ENCODE results near the gene OR10A2.
"Not testable (repeated sequence)": the region's sequence is repeated elsewhere in the genome, so short reads cannot be mapped to it uniquely, and the experiment has no call there.

OR10A2 gene

DNA sequence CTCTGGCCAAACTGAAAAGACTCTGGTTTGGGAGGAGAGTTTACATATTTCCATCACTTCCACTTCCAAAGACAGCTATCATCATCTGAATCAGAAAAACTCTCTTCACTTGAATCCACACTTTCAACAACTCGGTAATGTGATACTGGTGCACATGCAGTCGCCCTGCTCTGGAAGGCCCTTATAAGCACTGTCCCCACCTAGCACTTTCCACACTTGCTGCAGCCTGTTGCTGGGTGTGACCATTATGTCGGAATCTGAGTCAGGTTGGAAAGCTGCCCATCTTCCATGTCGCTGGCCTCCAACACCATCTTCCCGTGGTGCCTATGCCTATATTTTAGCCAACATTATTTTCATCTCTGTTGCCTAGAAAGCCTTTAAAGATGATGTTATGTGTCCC is 18.5 kb upstream of the OR10A2 start:
- no peaks in the 10 kb centered on the region for H3K9me3 ChIP-seq (ENCODE audit: control insufficient read depth in 2 of 2, low read length in 2 of 2)
- no peak overlapping the region for H3K9ac ChIP-seq (ENCODE audit: low read length in 2 of 2)
- H3K4me3 ChIP-seq (ENCODE audit: low read length in 2 of 2): no peak overlapping the region
- H3K27ac ChIP-seq (ENCODE audit: low read length): no peak overlapping the region
- no peaks in the 10 kb centered on the region for H3K27me3 ChIP-seq (ENCODE audit: control insufficient read depth in 1 of 2, insufficient read depth in 2 of 2, low read length in 2 of 2)
- no peaks in the 10 kb centered on the region for H3K36me3 ChIP-seq (ENCODE audit: control insufficient read depth in 2 of 2, insufficient read depth in 2 of 2, low read length in 2 of 2)
- H3K4me1 ChIP-seq (ENCODE audit: control insufficient read depth, insufficient read depth, low read length): no peaks in the 10 kb centered on the region

DNA sequence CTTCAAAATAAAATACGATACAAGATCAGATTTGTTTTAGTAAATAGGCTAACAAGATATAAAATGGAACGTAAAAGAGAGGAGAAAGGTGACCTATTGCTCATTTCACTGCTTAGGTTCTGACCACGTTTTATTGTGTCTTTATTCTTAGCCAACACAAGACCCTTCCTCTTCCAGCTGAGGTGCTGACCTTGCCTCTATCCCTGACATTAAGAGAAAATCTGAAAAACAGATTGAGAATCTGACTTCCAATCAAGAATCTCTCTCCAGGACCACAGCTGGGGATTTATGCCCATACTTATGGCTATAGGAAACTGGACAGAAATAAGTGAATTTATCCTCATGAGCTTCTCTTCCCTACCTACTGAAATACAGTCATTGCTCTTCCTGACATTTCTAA is 17.5 kb upstream of the OR10A2 start, which contains the start of gene OR10A5:
Gene OR10A5 (plus strand): TSS at position 301 of the 400 bp plus-strand sequence. CDS start 0 bp downstream, at position 301.
- no peaks in the 10 kb centered on the region for H3K9me3 ChIP-seq (ENCODE audit: control insufficient read depth in 2 of 2, low read length in 2 of 2)
- no peaks in the 10 kb centered on the region for H3K4me1 ChIP-seq (ENCODE audit: control insufficient read depth, insufficient read depth, low read length)
- H3K27ac ChIP-seq (ENCODE audit: low read length): no peak within 1 kb of the TSS
- H3K4me3 ChIP-seq (ENCODE audit: low read length in 2 of 2): no peak within 1 kb of the TSS
- no peaks in the 10 kb centered on the region for H3K27me3 ChIP-seq (ENCODE audit: control insufficient read depth in 1 of 2, insufficient read depth in 2 of 2, low read length in 2 of 2)
- H3K36me3 ChIP-seq (ENCODE audit: control insufficient read depth in 2 of 2, insufficient read depth in 2 of 2, low read length in 2 of 2): no peaks in the 10 kb centered on the region
- H3K9ac ChIP-seq (ENCODE audit: low read length in 2 of 2): no peak within 1 kb of the TSS

DNA sequence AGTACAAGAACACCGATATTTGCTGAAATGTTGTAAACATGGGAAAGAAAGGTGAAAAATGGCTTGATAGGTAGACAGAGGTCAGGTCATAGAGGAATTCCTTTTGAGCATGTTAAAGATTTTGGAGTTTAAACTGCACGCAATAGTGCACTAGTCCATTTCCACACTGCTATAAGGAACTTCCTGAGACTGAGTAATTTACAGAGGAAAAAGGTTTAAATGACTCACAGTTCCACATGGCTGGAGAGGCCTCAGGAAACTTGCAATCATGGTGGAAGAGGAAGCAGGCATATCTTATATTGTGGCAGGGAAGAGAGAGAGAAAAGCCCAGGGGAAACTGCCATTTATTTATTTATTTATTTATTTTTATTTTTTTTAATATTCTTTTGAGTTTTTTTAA is 12.3 kb upstream of the OR10A2 start:
- H3K4me3 ChIP-seq (ENCODE audit: low read length in 2 of 2): no peak overlapping the region
- no peaks in the 10 kb centered on the region for H3K27me3 ChIP-seq (ENCODE audit: control insufficient read depth in 1 of 2, insufficient read depth in 2 of 2, low read length in 2 of 2)
- H3K9me3 ChIP-seq (ENCODE audit: control insufficient read depth in 2 of 2, low read length in 2 of 2): no peaks in the 10 kb centered on the region
- no peak overlapping the region for H3K9ac ChIP-seq (ENCODE audit: low read length in 2 of 2)
- H3K36me3 ChIP-seq (ENCODE audit: control insufficient read depth in 2 of 2, insufficient read depth in 2 of 2, low read length in 2 of 2): no peaks in the 10 kb centered on the region
- H3K4me1 ChIP-seq (ENCODE audit: control insufficient read depth, insufficient read depth, low read length): no peaks in the 10 kb centered on the region
- H3K27ac ChIP-seq (ENCODE audit: low read length): no peak overlapping the region

DNA sequence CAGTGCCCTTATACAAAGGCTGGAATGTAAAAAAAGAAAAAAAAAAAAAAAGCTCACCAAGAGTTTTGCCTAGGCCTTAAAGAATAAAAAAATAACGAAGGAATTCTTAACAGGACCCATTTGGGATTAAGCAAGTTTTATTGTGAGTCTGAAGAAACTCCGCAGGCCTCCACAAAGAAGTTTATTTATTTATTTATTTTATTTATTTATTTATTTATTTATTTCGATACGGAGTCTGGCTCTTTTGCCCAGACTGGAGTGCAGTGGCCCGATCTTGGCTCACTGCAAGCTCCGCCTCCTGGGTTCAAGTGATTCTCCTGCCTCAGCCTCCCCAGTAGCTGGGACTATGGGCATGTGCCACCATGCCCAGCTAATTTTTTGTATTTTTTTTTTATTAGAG is 8.1 kb upstream of the OR10A2 start:
- not testable (repeated sequence) for H3K4me3 ChIP-seq (ENCODE audit: low read length in 2 of 2); H3K27me3 ChIP-seq (ENCODE audit: control insufficient read depth in 1 of 2, insufficient read depth in 2 of 2, low read length in 2 of 2); H3K4me1 ChIP-seq (ENCODE audit: control insufficient read depth, insufficient read depth, low read length); H3K9me3 ChIP-seq (ENCODE audit: control insufficient read depth in 2 of 2, low read length in 2 of 2); H3K9ac ChIP-seq (ENCODE audit: low read length in 2 of 2); H3K36me3 ChIP-seq (ENCODE audit: control insufficient read depth in 2 of 2, insufficient read depth in 2 of 2, low read length in 2 of 2); H3K27ac ChIP-seq (ENCODE audit: low read length)

DNA sequence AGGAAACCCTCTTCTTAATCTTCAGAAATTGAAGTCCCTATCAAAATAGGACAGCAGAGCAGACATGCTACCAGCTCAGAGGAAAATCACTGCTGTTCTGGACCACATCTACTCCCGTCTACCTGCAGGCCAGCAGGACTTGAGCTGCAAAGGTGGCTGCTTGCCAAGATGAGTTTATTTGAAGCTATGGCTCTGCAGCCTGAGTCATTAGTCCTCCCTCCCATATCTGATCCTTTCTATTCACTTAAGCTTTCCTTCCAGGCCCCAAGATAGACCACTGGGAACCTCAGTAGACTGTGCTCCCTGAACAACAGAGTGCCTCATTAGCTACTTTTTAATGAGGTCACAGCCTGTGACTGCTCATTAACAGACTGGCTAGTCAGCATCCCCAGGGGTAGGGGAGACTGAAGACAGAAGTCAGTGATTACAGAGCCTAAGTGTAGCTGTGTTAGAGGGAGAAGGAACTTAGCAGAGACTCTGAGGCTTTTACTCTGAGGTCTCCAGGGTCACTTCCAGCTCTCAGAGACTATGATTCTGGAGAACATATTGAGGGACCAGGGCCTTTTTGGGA is 6.8 kb upstream of the OR10A2 start:
- H3K4me1 ChIP-seq (ENCODE audit: control insufficient read depth, insufficient read depth, low read length): no peaks in the 10 kb centered on the region

DNA sequence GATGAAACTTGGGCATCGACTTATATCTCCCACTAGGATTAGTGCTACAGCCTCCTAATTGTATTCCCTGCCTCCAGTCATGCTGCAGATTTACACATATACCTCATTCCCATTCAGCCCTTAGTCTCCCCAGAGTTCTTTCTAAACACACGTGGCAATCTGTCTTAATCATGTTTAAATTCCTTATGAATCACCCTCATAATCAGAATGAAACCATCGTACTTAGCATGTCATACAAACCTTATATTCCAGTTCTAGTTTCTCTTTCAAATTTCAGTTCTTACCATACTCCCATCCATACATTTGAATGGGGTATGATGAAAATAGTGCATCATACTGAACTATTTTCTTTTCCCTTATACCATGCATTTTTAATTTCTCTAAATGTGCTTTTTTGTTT is 6.0 kb upstream of the OR10A2 start:
- no peak overlapping the region for H3K9ac ChIP-seq (ENCODE audit: low read length in 2 of 2)
- no peak overlapping the region for H3K27ac ChIP-seq (ENCODE audit: low read length)
- no peak overlapping the region for H3K4me3 ChIP-seq (ENCODE audit: low read length in 2 of 2)
- H3K4me1 ChIP-seq (ENCODE audit: control insufficient read depth, insufficient read depth, low read length): no peaks in the 10 kb centered on the region
- H3K27me3 ChIP-seq (ENCODE audit: control insufficient read depth in 1 of 2, insufficient read depth in 2 of 2, low read length in 2 of 2): no peaks in the 10 kb centered on the region
- H3K9me3 ChIP-seq (ENCODE audit: control insufficient read depth in 2 of 2, low read length in 2 of 2): peaks cover 0 to 2% of the 10 kb centered on the region in 2 donors
- H3K36me3 ChIP-seq (ENCODE audit: control insufficient read depth in 2 of 2, insufficient read depth in 2 of 2, low read length in 2 of 2): no peaks in the 10 kb centered on the region

More for the DNA sequence above, 6.8 kb upstream of the OR10A2 start:
- no peaks in the 10 kb centered on the region for H3K36me3 ChIP-seq (ENCODE audit: control insufficient read depth in 2 of 2, insufficient read depth in 2 of 2, low read length in 2 of 2)
- H3K4me3 ChIP-seq (ENCODE audit: low read length in 2 of 2): no peak overlapping the region
- H3K27ac ChIP-seq (ENCODE audit: low read length): no peak overlapping the region
- H3K27me3 ChIP-seq (ENCODE audit: control insufficient read depth in 1 of 2, insufficient read depth in 2 of 2, low read length in 2 of 2): no peaks in the 10 kb centered on the region
- no peak overlapping the region for H3K9ac ChIP-seq (ENCODE audit: low read length in 2 of 2)
- peaks cover 0 to 2% of the 10 kb centered on the region in 2 donors for H3K9me3 ChIP-seq (ENCODE audit: control insufficient read depth in 2 of 2, low read length in 2 of 2)

DNA sequence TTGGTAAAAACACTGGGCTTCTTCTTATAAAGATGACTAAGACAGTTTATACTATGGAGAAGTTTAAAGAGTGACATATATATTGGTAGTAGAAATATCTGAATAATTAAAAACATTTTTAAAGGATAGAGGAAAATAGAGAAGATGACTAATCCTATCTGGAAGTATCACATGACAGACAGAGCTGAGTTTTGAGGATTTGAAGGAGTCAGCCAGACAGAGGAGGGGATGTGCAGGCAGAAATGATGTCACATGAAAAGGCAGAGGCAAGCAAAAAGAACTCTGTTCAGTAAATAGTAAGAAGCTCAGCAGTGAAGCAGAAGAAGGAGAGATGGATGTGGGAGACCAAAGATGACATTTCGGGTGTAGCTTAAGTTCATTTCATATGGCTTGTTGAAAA is 1.6 kb downstream of the OR10A2 start:
- peaks cover 0 to 2% of the 10 kb centered on the region in 2 donors for H3K9me3 ChIP-seq (ENCODE audit: control insufficient read depth in 2 of 2, low read length in 2 of 2)
- H3K4me1 ChIP-seq (ENCODE audit: control insufficient read depth, insufficient read depth, low read length): no peaks in the 10 kb centered on the region
- H3K4me3 ChIP-seq (ENCODE audit: low read length in 2 of 2): no peak overlapping the region
- no peak overlapping the region for H3K27ac ChIP-seq (ENCODE audit: low read length)
- no peaks in the 10 kb centered on the region for H3K27me3 ChIP-seq (ENCODE audit: control insufficient read depth in 1 of 2, insufficient read depth in 2 of 2, low read length in 2 of 2)
- no peak overlapping the region for H3K9ac ChIP-seq (ENCODE audit: low read length in 2 of 2)
- no peaks in the 10 kb centered on the region for H3K36me3 ChIP-seq (ENCODE audit: control insufficient read depth in 2 of 2, insufficient read depth in 2 of 2, low read length in 2 of 2)

DNA sequence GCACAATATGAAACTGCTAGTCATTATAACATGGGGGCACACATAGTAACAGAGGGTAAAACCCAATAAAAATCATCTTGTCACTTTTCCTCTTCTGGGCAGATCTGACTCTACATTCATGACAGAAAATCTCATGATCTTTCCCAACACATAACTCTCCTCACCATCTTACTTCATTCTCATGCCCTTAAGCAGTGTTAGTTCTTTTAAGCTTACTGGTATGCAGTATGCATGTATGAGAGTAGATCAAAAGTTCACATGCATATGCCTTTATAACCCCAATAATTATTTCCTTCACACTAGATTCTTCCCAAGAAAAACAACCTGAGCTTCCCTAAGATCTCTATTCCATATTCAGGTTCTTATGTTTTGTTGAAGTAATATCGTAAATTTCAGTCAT is 8.4 kb downstream of the OR10A2 start:
- Histone ChIP-seq H3K4me3 (ENCODE audit: low read length in 2 of 2) (no peak overlapping the region), H3K4me1 (ENCODE audit: control insufficient read depth, insufficient read depth, low read length) (no peaks in the 10 kb centered on the region), H3K9ac (ENCODE audit: low read length in 2 of 2) (no peak overlapping the region), H3K27ac (ENCODE audit: low read length) (no peak overlapping the region), H3K27me3 (ENCODE audit: control insufficient read depth in 1 of 2, insufficient read depth in 2 of 2, low read length in 2 of 2) (no peaks in the 10 kb centered on the region), H3K9me3 (ENCODE audit: control insufficient read depth in 2 of 2, low read length in 2 of 2) (no peaks in the 10 kb centered on the region), H3K36me3 (ENCODE audit: control insufficient read depth in 2 of 2, insufficient read depth in 2 of 2, low read length in 2 of 2) (no peaks in the 10 kb centered on the region)

DNA sequence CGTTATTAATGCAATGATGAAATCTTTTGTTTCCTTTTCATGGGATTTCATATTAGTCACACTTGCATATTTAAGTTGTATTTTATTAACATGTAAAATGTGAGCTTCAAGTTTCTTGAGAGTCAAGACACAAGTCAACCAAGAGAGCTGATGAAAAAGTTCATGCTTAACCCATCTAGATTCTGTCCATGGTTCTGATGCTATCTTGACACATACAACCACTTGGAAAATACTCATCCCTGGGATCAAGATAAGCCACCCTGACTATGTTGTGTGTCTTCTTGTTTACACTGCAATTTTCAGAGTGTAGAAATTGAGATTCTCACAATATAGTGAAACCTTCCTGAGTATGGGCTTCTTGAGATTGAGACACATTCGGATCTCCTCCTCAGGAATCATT is 12.9 kb downstream of the OR10A2 start:
- H3K9ac ChIP-seq (ENCODE audit: low read length in 2 of 2): no peak overlapping the region
- no peaks in the 10 kb centered on the region for H3K27me3 ChIP-seq (ENCODE audit: control insufficient read depth in 1 of 2, insufficient read depth in 2 of 2, low read length in 2 of 2)
- H3K27ac ChIP-seq (ENCODE audit: low read length): no peak overlapping the region
- peaks cover 0 to 5% of the 10 kb centered on the region in 2 donors for H3K9me3 ChIP-seq (ENCODE audit: control insufficient read depth in 2 of 2, low read length in 2 of 2)
- no peaks in the 10 kb centered on the region for H3K36me3 ChIP-seq (ENCODE audit: control insufficient read depth in 2 of 2, insufficient read depth in 2 of 2, low read length in 2 of 2)
- no peaks in the 10 kb centered on the region for H3K4me1 ChIP-seq (ENCODE audit: control insufficient read depth, insufficient read depth, low read length)
- no peak overlapping the region for H3K4me3 ChIP-seq (ENCODE audit: low read length in 2 of 2)

DNA sequence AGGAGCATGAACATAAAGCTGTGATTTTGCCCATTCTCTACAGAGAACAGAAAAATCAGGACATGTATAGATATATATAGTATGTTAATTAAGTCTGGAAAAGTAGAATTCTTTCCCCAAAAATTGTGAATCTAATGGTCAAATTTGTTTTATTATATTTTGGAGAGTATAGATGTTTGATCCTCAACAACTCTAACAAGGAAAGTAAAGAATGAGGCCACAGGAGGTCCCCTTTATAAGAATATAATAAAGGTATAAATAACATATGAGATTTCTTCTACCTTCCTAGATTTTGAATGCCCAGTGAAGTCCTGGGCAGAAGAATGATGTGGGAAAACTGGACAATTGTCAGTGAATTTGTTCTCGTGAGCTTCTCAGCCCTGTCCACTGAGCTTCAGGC is 13.5 kb downstream of the OR10A2 start, which contains the start of gene OR10A4:
Gene OR10A4 (plus strand): TSS at position 301 of the 400 bp plus-strand sequence. CDS start 23 bp downstream, at position 324.
- Histone ChIP-seq H3K4me1 (ENCODE audit: control insufficient read depth, insufficient read depth, low read length) (no peaks in the 10 kb centered on the region), H3K9me3 (ENCODE audit: control insufficient read depth in 2 of 2, low read length in 2 of 2) (peaks cover 0 to 5% of the 10 kb centered on the region in 2 donors), H3K27me3 (ENCODE audit: control insufficient read depth in 1 of 2, insufficient read depth in 2 of 2, low read length in 2 of 2) (no peaks in the 10 kb centered on the region), H3K36me3 (ENCODE audit: control insufficient read depth in 2 of 2, insufficient read depth in 2 of 2, low read length in 2 of 2) (no peaks in the 10 kb centered on the region), H3K9ac (ENCODE audit: low read length in 2 of 2) (no peak within 1 kb of the TSS), H3K4me3 (ENCODE audit: low read length in 2 of 2) (no peak within 1 kb of the TSS), H3K27ac (ENCODE audit: low read length) (no peak within 1 kb of the TSS)

DNA sequence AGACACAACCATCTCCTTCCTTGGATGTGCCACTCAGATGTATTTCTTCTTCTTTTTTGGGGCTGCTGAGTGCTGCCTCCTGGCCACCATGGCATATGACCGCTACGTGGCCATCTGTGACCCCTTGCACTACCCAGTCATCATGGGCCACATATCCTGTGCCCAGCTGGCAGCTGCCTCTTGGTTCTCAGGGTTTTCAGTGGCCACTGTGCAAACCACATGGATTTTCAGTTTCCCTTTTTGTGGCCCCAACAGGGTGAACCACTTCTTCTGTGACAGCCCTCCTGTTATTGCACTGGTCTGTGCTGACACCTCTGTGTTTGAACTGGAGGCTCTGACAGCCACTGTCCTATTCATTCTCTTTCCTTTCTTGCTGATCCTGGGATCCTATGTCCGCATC is 14.1 kb downstream of the OR10A2 start:
- no peaks in the 10 kb centered on the region for H3K27me3 ChIP-seq (ENCODE audit: control insufficient read depth in 1 of 2, insufficient read depth in 2 of 2, low read length in 2 of 2)
- H3K9ac ChIP-seq (ENCODE audit: low read length in 2 of 2): no peak overlapping the region
- no peaks in the 10 kb centered on the region for H3K36me3 ChIP-seq (ENCODE audit: control insufficient read depth in 2 of 2, insufficient read depth in 2 of 2, low read length in 2 of 2)
- no peak overlapping the region for H3K4me3 ChIP-seq (ENCODE audit: low read length in 2 of 2)
- peaks cover 0 to 5% of the 10 kb centered on the region in 2 donors for H3K9me3 ChIP-seq (ENCODE audit: control insufficient read depth in 2 of 2, low read length in 2 of 2)
- no peaks in the 10 kb centered on the region for H3K4me1 ChIP-seq (ENCODE audit: control insufficient read depth, insufficient read depth, low read length)
- H3K27ac ChIP-seq (ENCODE audit: low read length): no peak overlapping the region
